IPS-18c (cell line): ENCODE measurements around the gene NCF4.

Experiments
- H3K4me3 ChIP-seq: 2 replicates; pipeline ENCODE4 v1.7.0; 2013; ENCODE audit warnings: low read depth, mild to moderate bottlenecking, low read length, moderate library complexity; ENCODE audit not compliant: insufficient read depth
- H3K9me3 ChIP-seq: one replicate; pipeline ENCODE4 v1.6.1; 2013; ENCODE audit warnings: mild to moderate bottlenecking, low read length, moderate library complexity; ENCODE audit not compliant: control insufficient read depth, insufficient read depth

Gene NCF4

GRCh38 chr22:36831206-36831605 lies 29.6 kb upstream of the NCF4 start:
- no peak overlapping the region for H3K4me3 ChIP-seq

GRCh38 chr22:36831717-36832116 lies 29.1 kb upstream of the NCF4 start:
- no peaks in the 10 kb centered on the region for H3K9me3 ChIP-seq
- H3K4me3 ChIP-seq, result no peak overlapping the region

More at GRCh38 chr22:36831206-36831605, 29.6 kb upstream of the NCF4 start:
- H3K9me3 ChIP-seq, result no peaks in the 10 kb centered on the region

- no peaks in the 10 kb centered on the region for H3K9me3 ChIP-seq
- no peak overlapping the region for H3K4me3 ChIP-seq
Measured at GRCh38 chr22:36833073-36833472, 27.7 kb upstream of the NCF4 start.

- H3K9me3 ChIP-seq, result no peaks in the 10 kb centered on the region
Measured at GRCh38 chr22:36835903-36836302, 24.9 kb upstream of the NCF4 start.

GRCh38 chr22:36838119-36839030 lies 22.4 kb upstream of the NCF4 start:
- Histone ChIP-seq H3K4me3 (no peak overlapping the region), H3K9me3 (no peaks in the 10 kb centered on the region)

More at GRCh38 chr22:36835903-36836302, 24.9 kb upstream of the NCF4 start:
- H3K4me3 ChIP-seq, result no peak overlapping the region

GRCh38 chr22:36839356-36840073 lies 21.3 kb upstream of the NCF4 start:
- H3K4me3 ChIP-seq, result no peak overlapping the region
- no peaks in the 10 kb centered on the region for H3K9me3 ChIP-seq

- H3K9me3 ChIP-seq, result no peaks in the 10 kb centered on the region
- H3K4me3 ChIP-seq, result no peak overlapping the region
Measured at GRCh38 chr22:36840106-36840505, 20.7 kb upstream of the NCF4 start.

- H3K9me3 ChIP-seq, result no peaks in the 10 kb centered on the region
- no peak overlapping the region for H3K4me3 ChIP-seq
Measured at GRCh38 chr22:36846271-36846670, 14.5 kb upstream of the NCF4 start.

GRCh38 chr22:36846949-36847348 lies 13.9 kb upstream of the NCF4 start:
- Histone ChIP-seq H3K9me3 (no peaks in the 10 kb centered on the region), H3K4me3 (no peak overlapping the region)

- Histone ChIP-seq H3K9me3 (peaks cover 4% of the 10 kb centered on the region), H3K4me3 (no peak overlapping the region)
Measured at GRCh38 chr22:36850056-36850455, 10.8 kb upstream of the NCF4 start.

GRCh38 chr22:36850682-36851081 lies 10.1 kb upstream of the NCF4 start:
- H3K4me3 ChIP-seq, result no peak overlapping the region
- H3K9me3 ChIP-seq, result peaks cover 4% of the 10 kb centered on the region

GRCh38 chr22:36852056-36852973 lies 8.5 kb upstream of the NCF4 start:
- H3K4me3 ChIP-seq, result no peak overlapping the region
- H3K9me3 ChIP-seq, result peaks cover 4% of the 10 kb centered on the region

- Histone ChIP-seq H3K4me3 (no peak overlapping the region), H3K9me3 (peaks cover 4% of the 10 kb centered on the region)
Measured at GRCh38 chr22:36853407-36854099, 7.3 kb upstream of the NCF4 start.

GRCh38 chr22:36855478-36855877 lies 5.3 kb upstream of the NCF4 start:
- Histone ChIP-seq H3K9me3 (peaks cover 4% of the 10 kb centered on the region), H3K4me3 (no peak overlapping the region)

- H3K9me3 ChIP-seq, result peaks cover 4% of the 10 kb centered on the region
- H3K4me3 ChIP-seq, result no peak overlapping the region
Measured at GRCh38 chr22:36856121-36856791, 4.5 kb upstream of the NCF4 start.

- Histone ChIP-seq H3K4me3 (no peak overlapping the region), H3K9me3 (peaks cover 4% of the 10 kb centered on the region)
Measured at GRCh38 chr22:36856792-36857135, 4.0 kb upstream of the NCF4 start.
